GM20000 (cell line): ENCODE measurements around the gene PCDHA6.
"Not testable (repeated sequence)": the region's sequence is repeated elsewhere in the genome, so short reads cannot be mapped to it uniquely, and the experiment has no call there.

Experiments
- DNase-seq: peaks from one replicate; pipeline ENCODE4 v3.0.0; 2012; ENCODE audit warnings: low spot score
- CTCF ChIP-seq: IDR thresholded peaks from 2 replicates; pipeline ENCODE4 v1.5.1; 2012; ENCODE audit warnings: mild to moderate bottlenecking, control low read depth; ENCODE audit errors: extremely low read depth, missing control alignments

PCDHA6 gene, protein sequence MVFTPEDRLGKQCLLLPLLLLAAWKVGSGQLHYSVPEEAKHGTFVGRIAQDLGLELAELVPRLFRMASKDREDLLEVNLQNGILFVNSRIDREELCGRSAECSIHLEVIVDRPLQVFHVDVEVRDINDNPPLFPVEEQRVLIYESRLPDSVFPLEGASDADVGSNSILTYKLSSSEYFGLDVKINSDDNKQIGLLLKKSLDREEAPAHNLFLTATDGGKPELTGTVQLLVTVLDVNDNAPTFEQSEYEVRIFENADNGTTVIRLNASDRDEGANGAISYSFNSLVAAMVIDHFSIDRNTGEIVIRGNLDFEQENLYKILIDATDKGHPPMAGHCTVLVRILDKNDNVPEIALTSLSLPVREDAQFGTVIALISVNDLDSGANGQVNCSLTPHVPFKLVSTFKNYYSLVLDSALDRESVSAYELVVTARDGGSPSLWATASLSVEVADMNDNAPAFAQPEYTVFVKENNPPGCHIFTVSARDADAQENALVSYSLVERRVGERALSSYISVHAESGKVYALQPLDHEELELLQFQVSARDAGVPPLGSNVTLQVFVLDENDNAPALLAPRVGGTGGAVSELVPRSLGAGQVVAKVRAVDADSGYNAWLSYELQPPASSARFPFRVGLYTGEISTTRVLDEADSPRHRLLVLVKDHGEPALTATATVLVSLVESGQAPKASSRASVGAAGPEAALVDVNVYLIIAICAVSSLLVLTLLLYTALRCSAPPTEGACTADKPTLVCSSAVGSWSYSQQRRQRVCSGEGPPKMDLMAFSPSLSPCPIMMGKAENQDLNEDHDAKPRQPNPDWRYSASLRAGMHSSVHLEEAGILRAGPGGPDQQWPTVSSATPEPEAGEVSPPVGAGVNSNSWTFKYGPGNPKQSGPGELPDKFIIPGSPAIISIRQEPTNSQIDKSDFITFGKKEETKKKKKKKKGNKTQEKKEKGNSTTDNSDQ

DNA sequence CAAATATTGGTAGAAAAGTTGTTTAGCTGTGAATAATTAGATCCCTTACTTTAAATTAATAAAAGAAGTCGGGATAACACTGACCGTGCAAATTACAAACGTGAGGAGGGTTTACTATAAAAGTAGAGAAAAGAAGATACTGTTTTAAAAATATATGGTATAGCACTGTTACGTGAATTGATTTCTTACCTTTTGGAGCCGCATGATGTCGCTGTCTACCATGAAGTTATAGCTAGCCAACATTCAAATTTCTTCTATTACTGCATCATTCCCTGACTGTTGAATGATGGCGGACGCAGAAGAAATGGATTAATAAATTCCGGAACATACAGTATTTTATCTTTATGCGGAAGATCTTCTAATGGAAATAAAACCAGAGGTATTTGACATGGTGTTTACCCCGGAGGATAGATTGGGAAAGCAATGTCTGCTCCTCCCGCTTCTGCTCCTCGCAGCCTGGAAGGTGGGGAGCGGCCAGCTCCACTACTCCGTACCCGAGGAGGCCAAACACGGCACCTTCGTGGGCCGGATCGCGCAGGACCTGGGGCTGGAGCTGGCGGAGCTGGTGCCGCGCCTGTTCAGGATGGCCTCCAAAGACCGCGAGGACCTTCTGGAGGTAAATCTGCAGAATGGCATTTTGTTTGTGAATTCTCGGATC lies at the start of gene PCDHA6:
TSS of gene PCDHA6 (plus strand) at position 257 of the 658 bp plus-strand sequence. CDS start at position 389, 132 bp downstream.
- TF ChIP-seq CTCF, result no peak
- no peak for DNase-seq

GRCh38 chr5:140780512-140780911 lies 47.2 kb upstream of the PCDHA6 start:
- no peak for TF ChIP-seq CTCF
- no peak for DNase-seq

DNA sequence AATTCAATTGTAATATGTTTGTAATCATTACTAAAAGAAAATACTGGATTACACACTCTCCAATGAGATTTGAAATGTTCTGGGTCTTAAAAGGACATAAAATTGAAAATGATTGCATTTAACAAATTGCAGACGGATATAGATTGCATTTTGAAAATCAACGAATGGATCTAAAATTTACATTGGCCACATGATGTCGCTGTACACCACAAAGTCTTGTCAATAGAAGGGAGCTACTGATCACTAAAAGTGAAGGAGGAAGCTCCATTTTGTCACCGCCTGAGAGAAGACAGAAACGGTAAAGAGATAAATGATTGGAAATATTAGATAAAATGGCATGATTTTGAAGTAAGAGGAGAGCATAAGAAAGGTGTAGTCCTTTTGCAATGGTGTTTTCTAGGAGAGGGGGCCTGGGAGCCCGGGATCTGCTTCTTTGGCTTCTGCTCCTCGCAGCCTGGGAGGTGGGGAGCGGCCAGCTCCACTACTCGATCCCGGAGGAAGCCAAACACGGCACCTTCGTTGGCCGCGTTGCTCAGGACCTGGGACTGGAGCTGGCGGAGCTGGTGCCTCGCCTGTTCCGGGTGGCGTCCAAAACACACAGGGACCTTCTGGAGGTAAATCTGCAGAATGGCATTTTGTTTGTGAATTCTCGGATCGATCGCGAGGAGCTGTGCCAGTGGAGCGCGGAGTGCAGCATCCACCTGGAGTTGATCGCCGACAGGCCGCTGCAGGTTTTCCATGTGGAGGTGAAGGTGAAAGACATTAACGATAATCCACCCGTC lies 41.7 kb upstream of the PCDHA6 start, which contains the start of gene PCDHA1:
TSS of gene PCDHA1 (plus strand) at position 236 of the 782 bp plus-strand sequence.
- no peak for TF ChIP-seq CTCF
- DNase-seq, result no peak

GRCh38 chr5:140787422-140787821 lies 40.3 kb upstream of the PCDHA6 start:
- not testable (repeated sequence) for DNase-seq

DNA sequence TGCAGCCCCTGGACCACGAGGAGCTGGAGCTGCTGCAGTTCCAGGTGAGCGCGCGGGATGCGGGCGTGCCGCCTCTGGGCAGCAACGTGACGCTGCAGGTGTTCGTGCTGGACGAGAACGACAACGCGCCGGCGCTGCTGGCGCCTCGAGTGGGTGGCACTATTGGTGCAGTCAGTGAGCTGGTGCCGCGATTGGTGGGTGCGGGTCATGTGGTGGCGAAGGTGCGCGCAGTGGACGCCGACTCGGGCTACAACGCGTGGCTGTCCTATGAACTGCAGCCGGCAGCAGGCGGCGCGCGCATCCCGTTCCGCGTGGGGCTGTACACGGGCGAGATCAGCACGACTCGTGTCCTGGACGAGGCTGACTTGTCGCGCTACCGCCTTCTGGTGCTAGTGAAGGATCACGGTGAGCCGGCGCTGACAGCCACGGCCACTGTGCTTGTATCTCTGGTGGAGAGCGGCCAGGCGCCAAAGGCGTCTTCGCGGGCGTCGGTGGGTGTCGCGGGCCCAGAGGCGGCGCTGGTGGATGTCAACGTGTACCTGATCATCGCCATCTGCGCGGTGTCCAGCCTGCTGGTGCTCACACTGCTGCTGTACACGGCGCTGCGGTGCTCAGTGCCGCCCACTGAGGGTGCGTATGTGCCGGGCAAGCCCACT lies 39.8 kb upstream of the PCDHA6 start:
- DNase-seq, result not testable (repeated sequence)

DNA sequence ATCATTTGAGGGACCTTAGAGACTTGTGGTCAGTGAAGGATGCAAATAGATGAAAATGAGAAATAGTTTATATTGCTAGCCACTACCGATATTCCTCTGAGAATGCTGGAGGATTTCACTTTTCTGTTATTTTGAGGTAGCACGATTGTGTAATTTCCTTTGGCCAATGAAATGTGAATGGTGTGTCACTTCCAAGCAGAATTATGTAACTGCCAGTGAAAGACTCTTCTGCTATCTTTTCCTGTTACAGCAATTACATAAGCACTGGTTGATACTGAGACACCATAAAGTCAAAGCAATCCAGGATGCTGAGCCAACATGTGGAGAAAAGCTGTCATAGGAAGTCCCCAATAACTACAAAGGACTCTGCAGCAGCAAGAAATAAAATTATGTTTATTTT lies 36.7 kb upstream of the PCDHA6 start:
- TF ChIP-seq CTCF, result no peak
- no peak for DNase-seq

DNA sequence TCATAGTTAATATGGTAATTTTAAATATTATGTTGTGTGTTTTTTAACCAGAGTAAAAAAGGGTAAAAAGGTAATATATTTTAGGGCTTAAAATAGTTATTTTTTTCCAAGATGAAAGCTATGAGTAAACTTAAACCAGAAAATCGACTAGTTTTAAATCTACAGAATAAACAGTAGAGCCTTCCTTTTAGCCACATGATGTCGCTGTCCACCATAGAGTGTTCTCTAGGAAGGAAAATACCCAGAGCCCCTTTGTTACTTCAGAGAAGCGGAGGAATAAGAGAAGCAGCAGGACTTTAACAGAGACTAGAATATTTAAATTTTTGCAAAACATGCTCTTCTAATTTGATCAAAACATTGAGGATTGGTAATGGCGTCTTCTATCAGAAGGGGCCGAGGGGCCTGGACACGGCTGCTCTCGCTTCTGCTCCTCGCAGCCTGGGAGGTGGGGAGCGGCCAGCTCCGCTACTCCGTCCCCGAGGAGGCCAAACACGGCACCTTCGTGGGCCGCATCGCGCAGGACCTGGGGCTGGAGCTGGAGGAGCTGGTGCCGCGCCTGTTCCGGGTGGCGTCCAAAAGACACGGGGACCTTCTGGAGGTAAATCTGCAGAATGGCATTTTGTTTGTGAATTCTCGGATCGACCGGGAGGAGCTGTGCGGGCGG lies 33.0 kb upstream of the PCDHA6 start, which contains the start of gene PCDHA2:
TSS of gene PCDHA2 (plus strand) at position 258 of the 664 bp plus-strand sequence.
- DNase-seq, result no peak
- no peak for TF ChIP-seq CTCF
